A673 (cell line): ENCODE measurements around the gene ESRRB. TPM values are rescaled to one million over a fixed set of nuclear protein-coding genes. Genes with fewer than 3 reads are reported as not detected.
A peak's percentile ranks its signal among the peaks of the same experiment; 100 is the strongest.

Experiments
- BruUV-seq: library from RNA; stranded (reverse); fragments of 400-500 nt; replicated peaks from 2 replicates; lab custom pipeline; 2021; lab: Mats Ljungman, UMichigan
- CTCF ChIA-PET: fragments of 300-600 bp; sonication (Branson Sonifier 250); formaldehyde crosslinking; loops from one replicate; lab custom pipeline; 2022; ENCODE audit warnings: antibody characterized with exemption; lab: Charles Lee
- POLR2A ChIA-PET: fragments of 300-600 bp; sonication (Branson Sonifier 250); formaldehyde crosslinking; loops from one replicate; lab custom pipeline; 2022; ENCODE audit warnings: antibody characterized with exemption; ENCODE audit not compliant: low non-redundant PET; lab: Charles Lee
- DNase-seq: peaks from one replicate; pipeline ENCODE4 v3.0.0-alpha.2; 2015; ENCODE audit warnings: low spot score
- H3K27ac ChIP-seq: fragments of 200-600 bp; sonication (generic); 2 replicates; pipeline ENCODE4 v1.5.1; 2016; ENCODE audit warnings: mixed run types, low read depth, mild to moderate bottlenecking, mixed read lengths, antibody characterized with exemption, low read length; ENCODE audit not compliant: poor library complexity, severe bottlenecking
- H3K27me3 ChIP-seq: fragments of 200-600 bp; sonication (generic); replicated peaks from 2 replicates; pipeline ENCODE4 v1.6.1; 2017; ENCODE audit warnings: mixed run types, low read depth, mild to moderate bottlenecking, mixed read lengths, antibody characterized with exemption, low read length; ENCODE audit not compliant: insufficient read depth, poor library complexity
- H3K36me3 ChIP-seq: fragments of 200-600 bp; sonication (generic); 2 replicates; pipeline ENCODE4 v1.6.1; 2016; ENCODE audit warnings: mixed run types, mild to moderate bottlenecking, mixed read lengths, antibody characterized with exemption, low read length; ENCODE audit not compliant: insufficient read depth, poor library complexity, severe bottlenecking
- H3K4me1 ChIP-seq: fragments of 200-600 bp; sonication (generic); 2 replicates; pipeline ENCODE4 v1.6.1; 2017; ENCODE audit warnings: mixed run types, mild to moderate bottlenecking, mixed read lengths, antibody characterized with exemption, low read length; ENCODE audit not compliant: insufficient read depth, poor library complexity, severe bottlenecking
- H3K4me3 ChIP-seq: fragments of 200-600 bp; sonication (generic); 2 replicates; pipeline ENCODE4 v1.5.1; 2016; ENCODE audit warnings: low read depth, mixed run types, mild to moderate bottlenecking, mixed read lengths, low read length; ENCODE audit not compliant: poor library complexity, severe bottlenecking
- H3K9me3 ChIP-seq: fragments of 200-600 bp; sonication (generic); 2 replicates; pipeline ENCODE4 v1.6.1; 2016; ENCODE audit warnings: mixed run types, low read depth, mild to moderate bottlenecking, mixed read lengths, antibody characterized with exemption, low read length; ENCODE audit not compliant: poor library complexity, severe bottlenecking
- EZH2 ChIP-seq: fragments of 200-600 bp; sonication (generic); IDR thresholded peaks from 2 replicates; pipeline ENCODE4 v1.6.1; 2017; ENCODE audit warnings: borderline replicate concordance, low read depth, mild to moderate bottlenecking, mixed read lengths, antibody characterized with exemption, low read length; ENCODE audit not compliant: poor library complexity, severe bottlenecking
- intact Hi-C: fragments of 100-400 bp; cut with micrococcal nuclease; formaldehyde crosslinking; loops from one replicate; pipeline ENCODE4 v1.10.0; 2022; ENCODE audit not compliant: unreplicated experiment
- total RNA-seq: library from RNA; stranded (reverse); gene quantifications from 2 replicates; pipeline ENCODE4 v1.2.3, GENCODE V29; 2021
- TF ChIP-seq, protein P1 (sequence below): fragments of 300-800, 200-600 bp; sonication (generic); conservative IDR thresholded peaks from 2 replicates; pipeline ENCODE4 v1.5.1; 2017; ENCODE audit warnings: low read depth, mild to moderate bottlenecking, antibody characterized with exemption, low read length, moderate library complexity, mixed read lengths

ESRRB gene
- total RNA-seq, 1 experiment from 2014 or later = 0.47 TPM

- POLR2A ChIA-PET = no interaction called here
- Histone ChIP-seq H3K27ac (no peak overlapping the region), H3K4me3 (no peak overlapping the region), H3K4me1 (peaks cover 6% of the 10 kb centered on the region), H3K36me3 (no peaks in the 10 kb centered on the region), H3K9me3 (no peaks in the 10 kb centered on the region), H3K27me3 (no peaks in the 10 kb centered on the region)
- intact Hi-C loops = no loop called here
- TF ChIP-seq, protein P1, sequence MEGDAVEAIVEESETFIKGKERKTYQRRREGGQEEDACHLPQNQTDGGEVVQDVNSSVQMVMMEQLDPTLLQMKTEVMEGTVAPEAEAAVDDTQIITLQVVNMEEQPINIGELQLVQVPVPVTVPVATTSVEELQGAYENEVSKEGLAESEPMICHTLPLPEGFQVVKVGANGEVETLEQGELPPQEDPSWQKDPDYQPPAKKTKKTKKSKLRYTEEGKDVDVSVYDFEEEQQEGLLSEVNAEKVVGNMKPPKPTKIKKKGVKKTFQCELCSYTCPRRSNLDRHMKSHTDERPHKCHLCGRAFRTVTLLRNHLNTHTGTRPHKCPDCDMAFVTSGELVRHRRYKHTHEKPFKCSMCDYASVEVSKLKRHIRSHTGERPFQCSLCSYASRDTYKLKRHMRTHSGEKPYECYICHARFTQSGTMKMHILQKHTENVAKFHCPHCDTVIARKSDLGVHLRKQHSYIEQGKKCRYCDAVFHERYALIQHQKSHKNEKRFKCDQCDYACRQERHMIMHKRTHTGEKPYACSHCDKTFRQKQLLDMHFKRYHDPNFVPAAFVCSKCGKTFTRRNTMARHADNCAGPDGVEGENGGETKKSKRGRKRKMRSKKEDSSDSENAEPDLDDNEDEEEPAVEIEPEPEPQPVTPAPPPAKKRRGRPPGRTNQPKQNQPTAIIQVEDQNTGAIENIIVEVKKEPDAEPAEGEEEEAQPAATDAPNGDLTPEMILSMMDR = no peak
- TF ChIP-seq EZH2 = no peak
- no peak for DNase-seq
- CTCF ChIA-PET = no interaction called here
- BruUV-seq = no TSS peak
These were observed 36.6 kb downstream of the ESRRB start for GRCh38 chr14:76412501-76412900.

GRCh38 chr14:76413106-76413961 lies 37.4 kb downstream of the ESRRB start:
- peaks cover 6% of the 10 kb centered on the region for H3K4me1 ChIP-seq
- H3K27ac ChIP-seq = no peak overlapping the region
- intact Hi-C loops = no loop called here
- H3K27me3 ChIP-seq = no peaks in the 10 kb centered on the region
- ChIA-PET CTCF (no interaction called here), POLR2A (no interaction called here)
- H3K9me3 ChIP-seq = no peaks in the 10 kb centered on the region
- no peak overlapping the region for H3K4me3 ChIP-seq
- TF ChIP-seq EZH2 = no peak
- TF ChIP-seq, protein P1 = no peak
- no peak for DNase-seq
- BruUV-seq = no TSS peak
- H3K36me3 ChIP-seq = no peaks in the 10 kb centered on the region

GRCh38 chr14:76413962-76414600 lies 38.1 kb downstream of the ESRRB start:
- peak; percentile 15 for DNase-seq
- Histone ChIP-seq H3K4me3 (no peak overlapping the region), H3K36me3 (no peaks in the 10 kb centered on the region), H3K9me3 (no peaks in the 10 kb centered on the region), H3K4me1 (peaks cover 6% of the 10 kb centered on the region), H3K27me3 (no peaks in the 10 kb centered on the region), H3K27ac (no peak overlapping the region)
- POLR2A ChIA-PET = no interaction called here
- BruUV-seq = no TSS peak
- intact Hi-C loops = no loop called here
- CTCF ChIA-PET = no interaction called here
- TF ChIP-seq, protein P1 = no peak
- no peak for TF ChIP-seq EZH2
